Adrenal gland (tissue), 12 donors: ENCODE data around the gene PAGE4. TPM values are rescaled to one million over a fixed set of nuclear protein-coding genes. Genes with fewer than 3 reads are reported as not detected.
A peak's percentile ranks its signal among the peaks of the same experiment; 100 is the strongest.

Experiments
- DNase-seq, 7 donors: peaks; one replicate each; pipeline ENCODE4 v3.0.0-alpha.2; 2019 to 2020
- H3K27ac ChIP-seq, 5 donors: fragments of 200-600 bp; sonication (generic) in 4 of 5; 1 replicate in 3 of 5; 2 replicates in 2 of 5; pipeline versions ENCODE4 v1.5.1 to v1.8.0; 2016 to 2020; ENCODE audit warnings: mild to moderate bottlenecking in 1 of 5
- H3K27me3 ChIP-seq: fragments of 200-600 bp; 2 replicates; pipeline ENCODE4 v1.8.0; 2021
- H3K36me3 ChIP-seq, 2 donors: fragments of 200-600 bp; replicated peaks in 1 of 2; 1 replicate in 1 of 2; 2 replicates in 1 of 2; pipeline versions ENCODE4 v1.5.1 to v1.8.0; 2018 to 2022
- H3K4me1 ChIP-seq, 2 donors: fragments of 200-600 bp; replicated peaks in 1 of 2; 1 replicate in 1 of 2; 2 replicates in 1 of 2; pipeline versions ENCODE4 v1.5.1 to v1.8.0; 2018 to 2021
- H3K4me3 ChIP-seq, 4 donors: fragments of 200-600 bp; sonication (generic) in 3 of 4; one replicate each; pipeline ENCODE4 v1.5.1; 2016 to 2018
- H3K9me3 ChIP-seq, 3 donors: fragments of 200-600 bp; sonication (generic) in 1 of 3; replicated peaks in 1 of 3; 1 replicate in 2 of 3; 2 replicates in 1 of 3; pipeline versions ENCODE4 v1.5.1 to v1.8.0; 2016 to 2021
- CTCF ChIP-seq, 6 experiments: fragments of 450-650 bp in 4 of 6; fragments of 200-600 bp in 2 of 6; sonication (generic) in 1 of 6; IDR thresholded peaks; 1 replicate in 5 of 6; 2 replicates in 1 of 6; pipeline versions ENCODE4 v1.5.1 to v1.8.0; 2016 to 2021; ENCODE audit warnings: antibody characterized with exemption in 6 of 6, mild to moderate bottlenecking in 2 of 6, moderate library complexity in 1 of 6
- POLR2A ChIP-seq, 2 donors: fragments of 450-650 bp; IDR thresholded peaks; one replicate each; pipeline ENCODE4 v1.6.1; 2017; ENCODE audit warnings: antibody characterized with exemption in 2 of 2, mild to moderate bottlenecking in 2 of 2, moderate library complexity in 1 of 2
- WGBS, 4 donors: extraction: QIAGEN DNeasy Blood & Tissue Kit in 2 of 4; methylation state at CpG; one replicate each; pipeline versions ENCODE4 v1.1.5 to v1.1.7; 2013 to 2017; 5-methylcytosine and 5-hydroxymethylcytosine counted together
- intact Hi-C, 2 donors: fragments of 100-400 bp; cut with DNase I; formaldehyde crosslinking; loops; one replicate each; pipeline versions ENCODE4 v1.14.1 to v1.15.0; 2022 to 2023
- polyA plus RNA-seq, 3 donors: library from polyadenylated mRNA; stranded (reverse); fragments of 200-250 nt in 2 of 3; fragments of 350-450 nt in 1 of 3; fragmentation: Illumina TruSeq in 1 of 3; extraction: RNeasy Lipid Tissue Mini Kit (QIAGEN cat#74804) in 1 of 3; gene quantifications; one replicate each; pipeline ENCODE4 v1.2.3, GENCODE V29; 2013 to 2014
- total RNA-seq, 9 donors: library from RNA; depleted of rRNA in 4 of 9; stranded (reverse); fragments of >200 nt in 4 of 9; fragments of 120-200 nt in 1 of 9; fragmentation: NEBNext Ultra II Directional in 1 of 9; extraction: Animal tissue kit (Norgen Biotek cat#: 25700) in 1 of 9; gene quantifications; one replicate each; pipeline versions ENCODE4 v1.1.0 to v1.2.4, GENCODE V29; 2013 to 2023
- donor health status: healthy with polysubstance abuse.
- donor health status: Bipolar disorder and iron deficiency.
- donor health status: DM: yes; HTN: yes; CAD: no.
- donor health status: DM: no; HTN: no; CAD: no.
- donor health status: DM: no; HTN: no; CAD: no.
- donor health status: DM: yes; HTN: yes; CAD: no.

The PAGE4 gene
- total and polyA plus RNA-seq, 12 donors, result 0.83 to 9.7 (median 3.3) TPM; not detected in 6

DNA sequence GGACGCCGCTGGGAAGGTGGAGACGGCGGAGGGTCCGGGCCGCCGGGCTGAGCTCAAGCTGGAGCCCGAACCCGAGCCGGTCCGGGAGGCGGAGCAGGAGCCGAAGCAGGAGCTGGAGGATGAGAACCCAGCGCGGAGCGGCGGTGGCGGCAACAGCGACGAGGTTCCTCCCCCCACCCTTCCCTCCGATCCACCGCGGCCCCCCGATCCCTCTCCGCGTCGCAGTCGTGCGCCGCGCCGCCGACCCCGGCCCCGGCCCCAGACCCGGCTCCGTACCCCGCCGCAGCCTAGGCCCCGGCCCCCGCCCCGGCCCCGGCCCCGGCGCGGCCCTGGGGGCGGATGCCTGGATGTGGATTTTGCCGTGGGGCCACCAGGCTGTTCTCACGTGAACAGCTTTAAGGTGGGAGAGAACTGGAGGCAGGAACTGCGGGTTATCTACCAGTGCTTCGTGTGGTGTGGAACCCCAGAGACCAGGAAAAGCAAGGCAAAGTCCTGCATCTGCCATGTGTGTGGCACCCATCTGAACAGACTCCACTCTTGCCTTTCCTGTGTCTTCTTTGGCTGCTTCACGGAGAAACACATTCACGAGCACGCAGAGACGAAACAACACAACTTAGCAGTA, 50.7 kb downstream of the PAGE4 start:
- intact Hi-C loops, result no loop called here
- 7 to 64% (median 20%) methylated on average over 12 to 53 of the region's 55 CpGs for WGBS, 4 donors
- Histone ChIP-seq H3K27me3 (peaks cover 6% of the 10 kb centered on the region), H3K27ac (peak overlapping the region in 3 of 5 donors; percentile 72 to 88 (median 83)), H3K9me3 (no peaks in the 10 kb centered on the region), H3K4me1 (peaks cover 0 to 4% of the 10 kb centered on the region in 2 donors), H3K36me3 (no peaks in the 10 kb centered on the region), H3K4me3 (peak overlapping the region in 2 of 4 donors; percentile 43 to 63)
- DNase-seq, result no peak
- TF ChIP-seq POLR2A (IDR thresholded peaks at IDR 0.05) (no peak), CTCF (IDR thresholded peaks at IDR 0.05) (no peak)

DNA sequence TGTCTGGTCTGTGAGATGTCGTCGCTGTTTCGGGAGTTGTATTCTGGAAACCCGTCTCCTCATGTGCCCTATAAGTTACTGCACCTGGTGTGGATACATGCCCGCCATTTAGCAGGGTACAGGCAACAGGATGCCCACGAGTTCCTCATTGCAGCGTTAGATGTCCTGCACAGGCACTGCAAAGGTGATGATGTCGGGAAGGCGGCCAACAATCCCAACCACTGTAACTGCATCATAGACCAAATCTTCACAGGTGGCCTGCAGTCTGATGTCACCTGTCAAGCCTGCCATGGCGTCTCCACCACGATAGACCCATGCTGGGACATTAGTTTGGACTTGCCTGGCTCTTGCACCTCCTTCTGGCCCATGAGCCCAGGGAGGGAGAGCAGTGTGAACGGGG, 51.6 kb downstream of the PAGE4 start:
- WGBS, 4 donors, result 80 to 98% (median 85%) methylated on average over 1 to 12 of the region's 12 CpGs
- DNase-seq, result no peak
- TF ChIP-seq CTCF (IDR thresholded peaks at IDR 0.05) (no peak), POLR2A (IDR thresholded peaks at IDR 0.05) (no peak)
- no peak overlapping the region for H3K4me3 ChIP-seq
- H3K4me1 ChIP-seq, result peaks cover 0 to 4% of the 10 kb centered on the region in 2 donors
- intact Hi-C loops, result no loop called here
- H3K27ac ChIP-seq, result no peak overlapping the region
- no peaks in the 10 kb centered on the region for H3K9me3 ChIP-seq
- peaks cover 10% of the 10 kb centered on the region for H3K27me3 ChIP-seq
- H3K36me3 ChIP-seq, result no peaks in the 10 kb centered on the region

Other genes starting within 250 kb of the PAGE4 start
- gene GAGE12H, start 249.4 kb upstream of the PAGE4 start, total RNA-seq, result not detected
- not detected for gene GAGE12H, start 249.4 kb upstream of the PAGE4 start, polyA plus RNA-seq
- gene GAGE2A, start 239.8 kb upstream of the PAGE4 start, total RNA-seq, result under 1 TPM in 2 of 9 donors, not detected in 7; 0.57 to 0.69 TPM
- not detected for gene GAGE2A, start 239.8 kb upstream of the PAGE4 start, polyA plus RNA-seq
- gene GAGE1, start 230.3 kb upstream of the PAGE4 start, total RNA-seq, result not detected
- not detected for gene GAGE1, start 230.3 kb upstream of the PAGE4 start, polyA plus RNA-seq
- not detected for gene PAGE1, start 133.3 kb upstream of the PAGE4 start, total RNA-seq
- gene PAGE1, start 133.3 kb upstream of the PAGE4 start, polyA plus RNA-seq, result not detected
- gene USP27X, start 50.2 kb downstream of the PAGE4 start, total RNA-seq, result 1 to 10 TPM; 1.9 to 8.5 (median 3.6) TPM
- 1 to 10 TPM; 1.6 to 6.0 (median 2.2) TPM for gene USP27X, start 50.2 kb downstream of the PAGE4 start, polyA plus RNA-seq
- 10 to 100 TPM in 3 of 9 donors, 1 to 10 TPM in 6; 3.3 to 17.3 (median 9.5) TPM for gene CLCN5, start 93.3 kb downstream of the PAGE4 start, total RNA-seq
- gene CLCN5, start 93.3 kb downstream of the PAGE4 start, polyA plus RNA-seq, result 1 to 10 TPM; 4.0 to 6.1 (median 5.8) TPM